Mucosa of stomach (tissue), 1 donor: Measurements from ENCODE around the gene TP53BP2.

ENCODE experiments used
- H3K27me3 ChIP-seq: one replicate; pipeline ENCODE4 v1.7.0; 2013; ENCODE audit warnings: mild to moderate bottlenecking, low read length; ENCODE audit not compliant: control insufficient read depth, insufficient read depth
- H3K36me3 ChIP-seq: one replicate; pipeline ENCODE4 v1.7.0; 2013; ENCODE audit warnings: low read length; ENCODE audit not compliant: control insufficient read depth, insufficient read depth
- H3K4me1 ChIP-seq: one replicate; pipeline ENCODE4 v1.7.0; 2013; ENCODE audit warnings: mild to moderate bottlenecking, low read length; ENCODE audit not compliant: control insufficient read depth, insufficient read depth
- H3K4me3 ChIP-seq: one replicate; pipeline ENCODE4 v1.7.0; 2013; ENCODE audit warnings: low read length
- H3K9ac ChIP-seq: one replicate; pipeline ENCODE4 v1.7.0; 2013; ENCODE audit warnings: mild to moderate bottlenecking, low read length, moderate library complexity
- H3K9me3 ChIP-seq: one replicate; pipeline ENCODE4 v1.7.0; 2013; ENCODE audit warnings: mild to moderate bottlenecking, low read length, moderate library complexity; ENCODE audit not compliant: control insufficient read depth
- donor health status: Pancreatic carcinoma.

The TP53BP2 gene

GRCh38 chr1:223837206-223837605 is 8.5 kb downstream of the TP53BP2 start:
- H3K9ac ChIP-seq: no peak overlapping the region
- H3K27me3 ChIP-seq: no peaks in the 10 kb centered on the region
- H3K36me3 ChIP-seq: no peaks in the 10 kb centered on the region
- H3K4me1 ChIP-seq: peaks cover 29% of the 10 kb centered on the region
- H3K9me3 ChIP-seq: no peaks in the 10 kb centered on the region
- H3K4me3 ChIP-seq: no peak overlapping the region

GRCh38 chr1:223836586-223836985 is 9.2 kb downstream of the TP53BP2 start:
- H3K4me1 ChIP-seq: peaks cover 32% of the 10 kb centered on the region
- H3K27me3 ChIP-seq: no peaks in the 10 kb centered on the region
- no peaks in the 10 kb centered on the region for H3K36me3 ChIP-seq
- H3K9me3 ChIP-seq: no peaks in the 10 kb centered on the region
- H3K9ac ChIP-seq: no peak overlapping the region
- no peak overlapping the region for H3K4me3 ChIP-seq

- Histone ChIP-seq H3K4me3 (no peak overlapping the region), H3K27me3 (no peaks in the 10 kb centered on the region), H3K9ac (no peak overlapping the region), H3K4me1 (peaks cover 32% of the 10 kb centered on the region), H3K36me3 (no peaks in the 10 kb centered on the region), H3K9me3 (no peaks in the 10 kb centered on the region)
Measured at GRCh38 chr1:223835754-223836153, 10.0 kb downstream of the TP53BP2 start.

GRCh38 chr1:223834660-223835263 is 11.0 kb downstream of the TP53BP2 start:
- H3K4me1 ChIP-seq: peaks cover 32% of the 10 kb centered on the region
- no peaks in the 10 kb centered on the region for H3K27me3 ChIP-seq
- no peaks in the 10 kb centered on the region for H3K9me3 ChIP-seq
- H3K9ac ChIP-seq: no peak overlapping the region
- H3K4me3 ChIP-seq: no peak overlapping the region
- no peaks in the 10 kb centered on the region for H3K36me3 ChIP-seq

GRCh38 chr1:223833948-223834347 is 11.8 kb downstream of the TP53BP2 start:
- H3K4me1 ChIP-seq: peaks cover 32% of the 10 kb centered on the region

GRCh38 chr1:223832637-223832943 is 13.2 kb downstream of the TP53BP2 start:
- Histone ChIP-seq H3K36me3 (no peaks in the 10 kb centered on the region), H3K4me1 (peaks cover 22% of the 10 kb centered on the region)

More at GRCh38 chr1:223833948-223834347, 11.8 kb downstream of the TP53BP2 start:
- Histone ChIP-seq H3K4me3 (no peak overlapping the region), H3K27me3 (no peaks in the 10 kb centered on the region), H3K9ac (no peak overlapping the region), H3K9me3 (no peaks in the 10 kb centered on the region), H3K36me3 (no peaks in the 10 kb centered on the region)

GRCh38 chr1:223831755-223832636 is 13.8 kb downstream of the TP53BP2 start:
- no peaks in the 10 kb centered on the region for H3K27me3 ChIP-seq
- H3K9ac ChIP-seq: no peak overlapping the region
- no peaks in the 10 kb centered on the region for H3K9me3 ChIP-seq
- no peaks in the 10 kb centered on the region for H3K36me3 ChIP-seq
- peaks cover 17% of the 10 kb centered on the region for H3K4me1 ChIP-seq
- no peak overlapping the region for H3K4me3 ChIP-seq

More at GRCh38 chr1:223832637-223832943, 13.2 kb downstream of the TP53BP2 start:
- Histone ChIP-seq H3K27me3 (no peaks in the 10 kb centered on the region), H3K9me3 (no peaks in the 10 kb centered on the region), H3K9ac (no peak overlapping the region), H3K4me3 (no peak overlapping the region)

GRCh38 chr1:223829678-223830077 is 16.1 kb downstream of the TP53BP2 start:
- peaks cover 25% of the 10 kb centered on the region for H3K4me1 ChIP-seq
- no peak overlapping the region for H3K9ac ChIP-seq
- no peaks in the 10 kb centered on the region for H3K9me3 ChIP-seq
- H3K4me3 ChIP-seq: no peak overlapping the region
- no peaks in the 10 kb centered on the region for H3K36me3 ChIP-seq
- no peaks in the 10 kb centered on the region for H3K27me3 ChIP-seq

GRCh38 chr1:223828162-223828848 is 17.4 kb downstream of the TP53BP2 start:
- H3K36me3 ChIP-seq: no peaks in the 10 kb centered on the region
- no peaks in the 10 kb centered on the region for H3K9me3 ChIP-seq
- H3K4me1 ChIP-seq: peaks cover 24% of the 10 kb centered on the region
- no peak overlapping the region for H3K4me3 ChIP-seq
- no peak overlapping the region for H3K9ac ChIP-seq
- no peaks in the 10 kb centered on the region for H3K27me3 ChIP-seq

- Histone ChIP-seq H3K4me1 (peaks cover 22% of the 10 kb centered on the region), H3K4me3 (no peak overlapping the region), H3K9ac (no peak overlapping the region), H3K36me3 (no peaks in the 10 kb centered on the region), H3K27me3 (no peaks in the 10 kb centered on the region), H3K9me3 (no peaks in the 10 kb centered on the region)
Measured at GRCh38 chr1:223827193-223827663, 18.5 kb downstream of the TP53BP2 start.

- peaks cover 19% of the 10 kb centered on the region for H3K4me1 ChIP-seq
- H3K36me3 ChIP-seq: no peaks in the 10 kb centered on the region
- no peak overlapping the region for H3K9ac ChIP-seq
- no peak overlapping the region for H3K4me3 ChIP-seq
- no peaks in the 10 kb centered on the region for H3K27me3 ChIP-seq
- H3K9me3 ChIP-seq: no peaks in the 10 kb centered on the region
Measured at GRCh38 chr1:223825767-223826748, 19.7 kb downstream of the TP53BP2 start.
